ENCODE results near the gene PREP. TPM values are rescaled to one million over a fixed set of nuclear protein-coding genes. Genes with fewer than 3 reads are reported as not detected.
"Not testable (repeated sequence)": the region's sequence is repeated elsewhere in the genome, so short reads cannot be mapped to it uniquely, and the experiment has no call there.

The PREP gene
- total RNA-seq, 2 donors from 2014 or later: 26.2 to 27.8 TPM

DNA sequence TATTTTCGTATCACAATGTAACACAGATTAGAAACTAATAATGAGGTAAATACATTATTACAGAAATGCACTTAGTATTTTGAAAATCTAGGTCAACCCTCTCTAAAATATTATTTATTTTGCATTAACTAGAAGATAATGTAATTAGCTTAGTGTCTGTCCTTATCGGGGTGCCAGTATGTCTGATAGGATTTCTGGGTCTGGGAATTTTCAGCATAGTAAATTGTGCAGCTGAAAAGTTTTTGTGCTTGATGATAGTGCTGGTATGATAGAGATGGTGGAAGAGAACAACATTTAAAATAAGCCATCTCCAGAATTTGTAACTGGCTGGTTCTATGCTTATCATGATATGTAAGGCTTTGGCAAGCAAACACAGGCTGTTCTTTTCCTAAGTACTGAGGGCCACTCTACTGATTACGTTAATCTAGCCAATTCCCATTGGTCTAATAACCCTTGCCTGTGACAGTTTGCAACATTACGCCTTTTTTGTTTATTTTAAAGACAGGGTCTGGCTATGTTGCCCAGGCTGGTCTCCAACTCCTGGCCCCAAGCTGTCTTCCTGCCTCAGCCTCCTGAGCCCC, 50.8 kb downstream of the PREP start:
- Mint-ChIP-seq H3K36me3 (ENCODE audit: low read depth) (peaks cover 12% of the 10 kb centered on the region), H3K4me3 (no peak overlapping the region), H3K27ac (no peak overlapping the region), H3K4me1 (no peaks in the 10 kb centered on the region), H3K27me3 (no peaks in the 10 kb centered on the region)
- DNase-seq: no peak
- peaks cover 4% of the 10 kb centered on the region for H3K9me3 ChIP-seq (ENCODE audit: control insufficient read depth, low read length, poor library complexity, severe bottlenecking)
- no peak for ATAC-seq

DNA sequence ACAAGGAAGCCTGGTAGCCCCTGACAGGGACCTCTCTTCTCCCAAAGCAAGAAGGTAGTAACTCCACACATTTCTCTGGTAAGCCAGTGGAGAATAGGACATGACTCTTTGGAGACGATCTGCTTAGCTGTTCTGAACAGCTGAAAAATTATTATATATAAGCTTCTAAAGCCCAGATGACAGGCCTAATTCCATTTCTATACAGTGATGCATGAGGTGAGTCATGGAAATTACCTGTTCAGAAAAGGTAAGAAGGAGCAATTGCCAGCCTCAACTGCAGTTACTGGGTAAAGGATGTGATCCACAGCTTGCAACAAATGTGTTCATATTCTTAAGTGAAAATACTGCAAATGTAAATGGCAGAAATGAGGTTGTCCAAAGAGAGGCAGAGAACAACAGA, 54.0 kb downstream of the PREP start:
- Mint-ChIP-seq H3K27ac (no peak overlapping the region), H3K36me3 (ENCODE audit: low read depth) (peaks cover 12% of the 10 kb centered on the region), H3K27me3 (no peaks in the 10 kb centered on the region), H3K4me3 (no peak overlapping the region), H3K4me1 (no peaks in the 10 kb centered on the region)
- DNase-seq (no peak), ATAC-seq (no peak)
- H3K9me3 ChIP-seq (ENCODE audit: control insufficient read depth, low read length, poor library complexity, severe bottlenecking): no peaks in the 10 kb centered on the region

DNA sequence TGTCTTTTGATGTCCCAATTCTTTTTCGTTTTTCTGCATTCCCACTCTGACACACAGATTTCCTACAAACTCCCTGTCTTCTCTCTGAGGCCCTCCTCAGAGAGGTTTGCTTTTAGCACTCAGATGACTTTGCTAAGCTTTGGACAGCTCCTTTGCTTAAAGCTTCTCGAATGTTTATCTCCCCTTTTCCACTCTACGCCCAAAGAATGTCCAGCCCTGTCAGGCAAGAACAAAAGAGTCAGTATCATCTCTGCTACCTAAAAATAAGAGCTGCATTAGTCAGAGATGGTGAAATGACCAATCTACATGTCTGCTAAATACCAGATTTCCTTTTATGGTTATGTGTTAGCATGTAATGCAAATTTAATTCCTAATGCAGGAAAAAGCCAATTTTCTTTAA, 56.8 kb downstream of the PREP start:
- H3K9me3 ChIP-seq (ENCODE audit: control insufficient read depth, low read length, poor library complexity, severe bottlenecking): no peaks in the 10 kb centered on the region
- Mint-ChIP-seq H3K36me3 (ENCODE audit: low read depth) (peaks cover 8% of the 10 kb centered on the region), H3K27ac (no peak overlapping the region), H3K4me3 (no peak overlapping the region), H3K27me3 (no peaks in the 10 kb centered on the region), H3K4me1 (peaks cover 5% of the 10 kb centered on the region)
- ATAC-seq (no peak), DNase-seq (no peak)

DNA sequence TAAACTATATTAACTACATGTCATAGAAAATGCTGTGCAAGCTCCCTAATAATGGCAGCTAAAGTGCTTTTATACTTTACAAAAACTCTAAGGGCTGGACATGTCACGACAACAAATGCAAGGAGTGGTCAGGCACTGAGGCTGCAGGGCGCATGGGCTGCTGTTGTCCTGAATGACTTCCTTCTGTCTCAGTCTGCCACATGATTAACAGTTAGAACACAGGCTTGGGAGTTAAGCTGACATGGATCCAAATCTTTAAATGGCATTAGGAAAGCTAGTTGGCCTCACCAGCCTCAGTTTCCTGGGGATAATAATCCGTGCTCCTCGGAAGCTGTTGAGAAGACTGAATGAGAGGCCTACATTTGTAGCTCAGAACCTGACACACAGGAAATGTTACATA, 57.4 kb downstream of the PREP start:
- Mint-ChIP-seq H3K4me1 (peaks cover 8% of the 10 kb centered on the region), H3K27me3 (no peaks in the 10 kb centered on the region), H3K4me3 (no peak overlapping the region), H3K36me3 (ENCODE audit: low read depth) (peaks cover 8% of the 10 kb centered on the region), H3K27ac (no peak overlapping the region)
- no peak for DNase-seq
- no peak for ATAC-seq
- no peaks in the 10 kb centered on the region for H3K9me3 ChIP-seq (ENCODE audit: control insufficient read depth, low read length, poor library complexity, severe bottlenecking)

- H3K36me3 Mint-ChIP-seq (ENCODE audit: low read depth): peaks cover 8% of the 10 kb centered on the region
Measured at GRCh38 chr6:105344881-105345370, 58.0 kb downstream of the PREP start.

DNA sequence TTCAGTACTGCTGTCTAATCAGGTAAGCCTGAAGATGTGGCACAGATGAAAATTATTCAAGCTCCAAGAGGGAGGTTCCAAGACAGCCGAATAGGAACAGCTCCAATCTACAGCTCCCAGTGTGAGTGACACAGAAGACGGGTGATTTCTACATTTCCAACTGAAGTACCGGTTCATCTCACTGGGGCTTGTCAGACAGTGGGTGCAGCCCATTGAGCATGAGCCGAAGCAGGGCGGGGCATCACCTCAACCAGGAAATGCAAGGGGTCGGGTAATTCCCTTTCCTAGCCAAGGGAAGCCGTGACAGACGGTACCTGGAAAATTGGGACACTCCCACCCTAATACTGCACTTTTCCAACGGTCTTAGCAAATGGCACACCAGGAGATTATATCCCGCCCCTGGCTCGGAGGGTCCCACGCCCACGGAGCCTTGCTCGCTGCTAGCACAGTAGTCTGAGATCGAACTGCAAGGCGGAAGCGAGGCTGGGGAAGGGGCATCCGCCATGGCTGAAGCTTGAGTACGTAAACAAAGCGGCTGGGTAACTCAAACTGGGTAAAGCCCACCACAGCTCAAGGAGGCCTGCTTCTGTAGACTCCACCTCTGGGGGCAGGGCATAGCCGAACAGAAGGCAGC, 64.4 kb downstream of the PREP start:
- peaks cover 15% of the 10 kb centered on the region for H3K4me1 Mint-ChIP-seq
- not testable (repeated sequence) for H3K27me3 Mint-ChIP-seq; H3K4me3 Mint-ChIP-seq; ATAC-seq; H3K9me3 ChIP-seq (ENCODE audit: control insufficient read depth, low read length, poor library complexity, severe bottlenecking); H3K27ac Mint-ChIP-seq; DNase-seq
- H3K36me3 Mint-ChIP-seq (ENCODE audit: low read depth): peaks cover 11% of the 10 kb centered on the region

More at GRCh38 chr6:105344881-105345370, 58.0 kb downstream of the PREP start:
- H3K27me3 Mint-ChIP-seq: no peaks in the 10 kb centered on the region
- no peak for DNase-seq
- peaks cover 8% of the 10 kb centered on the region for H3K4me1 Mint-ChIP-seq
- ATAC-seq: no peak
- H3K9me3 ChIP-seq (ENCODE audit: control insufficient read depth, low read length, poor library complexity, severe bottlenecking): no peaks in the 10 kb centered on the region
- H3K4me3 Mint-ChIP-seq: no peak overlapping the region
- no peak overlapping the region for H3K27ac Mint-ChIP-seq

GRCh38 chr6:105336986-105337385, 65.9 kb downstream of the PREP start:
- Mint-ChIP-seq H3K4me3 (no peak overlapping the region), H3K27ac (no peak overlapping the region), H3K27me3 (no peaks in the 10 kb centered on the region), H3K4me1 (peaks cover 12% of the 10 kb centered on the region), H3K36me3 (ENCODE audit: low read depth) (peaks cover 11% of the 10 kb centered on the region)
- DNase-seq (no peak), ATAC-seq (no peak)
- H3K9me3 ChIP-seq (ENCODE audit: control insufficient read depth, low read length, poor library complexity, severe bottlenecking): no peaks in the 10 kb centered on the region

GRCh38 chr6:105332576-105332975, 70.3 kb downstream of the PREP start:
- Mint-ChIP-seq H3K27me3 (no peaks in the 10 kb centered on the region), H3K27ac (no peak overlapping the region), H3K36me3 (ENCODE audit: low read depth) (peaks cover 18% of the 10 kb centered on the region), H3K4me3 (no peak overlapping the region), H3K4me1 (peaks cover 10% of the 10 kb centered on the region)
- no peaks in the 10 kb centered on the region for H3K9me3 ChIP-seq (ENCODE audit: control insufficient read depth, low read length, poor library complexity, severe bottlenecking)
- ATAC-seq: no peak
- DNase-seq: no peak

- no peak for ATAC-seq
- H3K4me1 Mint-ChIP-seq: peaks cover 11% of the 10 kb centered on the region
- H3K27ac Mint-ChIP-seq: no peak overlapping the region
- no peaks in the 10 kb centered on the region for H3K27me3 Mint-ChIP-seq
- DNase-seq: no peak
- no peaks in the 10 kb centered on the region for H3K9me3 ChIP-seq (ENCODE audit: control insufficient read depth, low read length, poor library complexity, severe bottlenecking)
- H3K36me3 Mint-ChIP-seq (ENCODE audit: low read depth): peaks cover 14% of the 10 kb centered on the region
- H3K4me3 Mint-ChIP-seq: no peak overlapping the region
Measured at GRCh38 chr6:105331927-105332326, 71.0 kb downstream of the PREP start.

DNA sequence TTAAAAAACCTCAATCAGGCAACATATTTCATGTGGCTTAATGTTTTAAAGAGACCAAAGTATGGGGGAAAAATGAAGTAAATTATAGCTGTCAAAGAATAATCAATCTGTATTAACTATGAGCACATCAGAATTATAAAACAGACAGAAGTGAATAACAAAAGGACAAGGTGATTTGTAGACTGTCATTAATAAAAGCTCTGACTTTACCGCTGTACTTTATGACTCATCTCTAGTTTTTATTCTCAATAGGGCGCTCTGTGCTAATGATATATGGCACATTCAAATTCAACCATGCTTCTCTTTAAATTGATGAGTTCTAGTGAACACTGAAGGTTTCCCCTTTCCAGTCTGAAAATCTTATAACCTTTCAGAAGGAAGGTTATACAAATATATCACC, 72.0 kb downstream of the PREP start:
- DNase-seq (no peak), ATAC-seq (no peak)
- Mint-ChIP-seq H3K4me3 (no peak overlapping the region), H3K36me3 (ENCODE audit: low read depth) (peaks cover 17% of the 10 kb centered on the region), H3K27ac (no peak overlapping the region), H3K4me1 (peaks cover 12% of the 10 kb centered on the region), H3K27me3 (no peaks in the 10 kb centered on the region)
- H3K9me3 ChIP-seq (ENCODE audit: control insufficient read depth, low read length, poor library complexity, severe bottlenecking): no peaks in the 10 kb centered on the region

- Mint-ChIP-seq H3K27me3 (no peaks in the 10 kb centered on the region), H3K4me1 (peaks cover 12% of the 10 kb centered on the region), H3K27ac (no peak overlapping the region), H3K36me3 (ENCODE audit: low read depth) (peaks cover 19% of the 10 kb centered on the region), H3K4me3 (no peak overlapping the region)
- DNase-seq (no peak), ATAC-seq (no peak)
- no peaks in the 10 kb centered on the region for H3K9me3 ChIP-seq (ENCODE audit: control insufficient read depth, low read length, poor library complexity, severe bottlenecking)
Measured at GRCh38 chr6:105330364-105330763, 72.5 kb downstream of the PREP start.

GRCh38 chr6:105326833-105327770, 75.8 kb downstream of the PREP start:
- H3K27ac Mint-ChIP-seq: no peak overlapping the region
- no peak overlapping the region for H3K4me3 Mint-ChIP-seq
- no peak for DNase-seq
- peaks cover 18% of the 10 kb centered on the region for H3K36me3 Mint-ChIP-seq (ENCODE audit: low read depth)
- H3K4me1 Mint-ChIP-seq: peaks cover 8% of the 10 kb centered on the region
- no peaks in the 10 kb centered on the region for H3K27me3 Mint-ChIP-seq
- no peak for ATAC-seq
- H3K9me3 ChIP-seq (ENCODE audit: control insufficient read depth, low read length, poor library complexity, severe bottlenecking): no peaks in the 10 kb centered on the region

- no peaks in the 10 kb centered on the region for H3K9me3 ChIP-seq (ENCODE audit: control insufficient read depth, low read length, poor library complexity, severe bottlenecking)
- H3K27me3 Mint-ChIP-seq: no peaks in the 10 kb centered on the region
- no peak overlapping the region for H3K27ac Mint-ChIP-seq
- DNase-seq: no peak
- ATAC-seq: no peak
- peaks cover 21% of the 10 kb centered on the region for H3K36me3 Mint-ChIP-seq (ENCODE audit: low read depth)
- no peak overlapping the region for H3K4me3 Mint-ChIP-seq
- peaks cover 10% of the 10 kb centered on the region for H3K4me1 Mint-ChIP-seq
Measured at GRCh38 chr6:105326216-105326615, 76.7 kb downstream of the PREP start.
